Esophagus muscularis mucosa (tissue), 4 donors: ENCODE measurements around the gene KLHL4. TPM values are rescaled to one million over a fixed set of nuclear protein-coding genes. Genes with fewer than 3 reads are reported as not detected.

Experiments
- DNase-seq: peaks from one replicate; pipeline ENCODE4 v3.0.0-alpha.2; 2017; ENCODE audit errors: extremely low spot score
- H3K27ac ChIP-seq, 4 donors: fragments of 200-600 bp; sonication (generic); replicated peaks in 1 of 4; 1 replicate in 3 of 4; 2 replicates in 1 of 4; pipeline ENCODE4 v1.5.1; 2016 to 2019; ENCODE audit warnings: mild to moderate bottlenecking in 1 of 4
- H3K27me3 ChIP-seq, 4 donors: fragments of 200-600 bp; sonication (generic); one replicate each; pipeline versions ENCODE4 v1.5.1 to v1.6.0; 2016 to 2019
- H3K36me3 ChIP-seq, 4 donors: fragments of 200-600 bp; sonication (generic); one replicate each; pipeline ENCODE4 v1.5.1; 2016 to 2019
- H3K4me1 ChIP-seq, 4 donors: fragments of 200-600 bp; sonication (generic); one replicate each; pipeline ENCODE4 v1.5.1; 2016 to 2019
- H3K4me3 ChIP-seq, 4 donors: fragments of 200-600 bp; sonication (generic); 1 replicate in 2 of 4; 2 replicates in 2 of 4; pipeline ENCODE4 v1.5.1; 2016 to 2019; ENCODE audit warnings: mild to moderate bottlenecking in 4 of 4, moderate library complexity in 1 of 4
- H3K9me3 ChIP-seq, 4 donors: fragments of 200-600 bp; sonication (generic); 1 replicate in 3 of 4; 2 replicates in 1 of 4; pipeline ENCODE4 v1.5.1; 2016 to 2019
- EP300 ChIP-seq: sonication (generic); formaldehyde crosslinking; IDR thresholded peaks from one replicate; pipeline ENCODE4 v1.6.1; 2017; ENCODE audit warnings: antibody characterized with exemption
- POLR2A ChIP-seq: fragments of 450-650 bp; IDR thresholded peaks from one replicate; pipeline ENCODE4 v1.6.1; 2017; ENCODE audit warnings: antibody characterized with exemption, moderate library complexity, mild to moderate bottlenecking, low read depth
- POLR2AphosphoS5 ChIP-seq, 2 donors: sonication (generic); formaldehyde crosslinking; IDR thresholded peaks; one replicate each; pipeline ENCODE4 v1.6.1; 2017; ENCODE audit warnings: antibody characterized with exemption in 2 of 2
- WGBS: methylation state at CpG from one replicate; pipeline ENCODE4 v1.1.5; 2018; 5-methylcytosine and 5-hydroxymethylcytosine counted together
- intact Hi-C: fragments of 100-400 bp; cut with DNase I; formaldehyde crosslinking; loops from one replicate; pipeline ENCODE4 v1.15.1; 2023
- total RNA-seq, 4 donors: library from RNA; depleted of rRNA; stranded (reverse); fragments of >200 nt; gene quantifications; one replicate each; pipeline versions ENCODE4 v1.1.0 to v1.2.1, GENCODE V29; 2016
- TF ChIP-seq, protein P1 (sequence below), 3 experiments: fragments of 200-600 bp in 2 of 3; fragments of 450-650 bp in 1 of 3; sonication (generic) in 2 of 3; IDR thresholded peaks; one replicate each; pipeline ENCODE4 v1.5.1; 2017 to 2019; ENCODE audit warnings: antibody characterized with exemption in 3 of 3, mild to moderate bottlenecking in 2 of 3, moderate library complexity in 1 of 3

KLHL4 gene
- total RNA-seq, 4 donors from 2014 or later = 1.0 to 3.0 (median 2.1) TPM

- no peaks in the 10 kb centered on the region for H3K4me1 ChIP-seq
- H3K36me3 ChIP-seq = no peaks in the 10 kb centered on the region
- H3K27ac ChIP-seq = no peak overlapping the region
- H3K4me3 ChIP-seq = no peak overlapping the region
- no peak for DNase-seq
- 72% methylated on average over 6 of the region's 6 CpGs for WGBS
- TF ChIP-seq, protein P1, sequence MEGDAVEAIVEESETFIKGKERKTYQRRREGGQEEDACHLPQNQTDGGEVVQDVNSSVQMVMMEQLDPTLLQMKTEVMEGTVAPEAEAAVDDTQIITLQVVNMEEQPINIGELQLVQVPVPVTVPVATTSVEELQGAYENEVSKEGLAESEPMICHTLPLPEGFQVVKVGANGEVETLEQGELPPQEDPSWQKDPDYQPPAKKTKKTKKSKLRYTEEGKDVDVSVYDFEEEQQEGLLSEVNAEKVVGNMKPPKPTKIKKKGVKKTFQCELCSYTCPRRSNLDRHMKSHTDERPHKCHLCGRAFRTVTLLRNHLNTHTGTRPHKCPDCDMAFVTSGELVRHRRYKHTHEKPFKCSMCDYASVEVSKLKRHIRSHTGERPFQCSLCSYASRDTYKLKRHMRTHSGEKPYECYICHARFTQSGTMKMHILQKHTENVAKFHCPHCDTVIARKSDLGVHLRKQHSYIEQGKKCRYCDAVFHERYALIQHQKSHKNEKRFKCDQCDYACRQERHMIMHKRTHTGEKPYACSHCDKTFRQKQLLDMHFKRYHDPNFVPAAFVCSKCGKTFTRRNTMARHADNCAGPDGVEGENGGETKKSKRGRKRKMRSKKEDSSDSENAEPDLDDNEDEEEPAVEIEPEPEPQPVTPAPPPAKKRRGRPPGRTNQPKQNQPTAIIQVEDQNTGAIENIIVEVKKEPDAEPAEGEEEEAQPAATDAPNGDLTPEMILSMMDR (IDR thresholded peaks at IDR 0.05) = no peak
- no peak for TF ChIP-seq POLR2AphosphoS5 (IDR thresholded peaks at IDR 0.05)
- no peak for TF ChIP-seq EP300
- no peak for TF ChIP-seq POLR2A
- H3K27me3 ChIP-seq = no peaks in the 10 kb centered on the region
- intact Hi-C loops = no loop called here
- H3K9me3 ChIP-seq = no peaks in the 10 kb centered on the region
Observed at GRCh38 chrX:87582453-87582852, 64.9 kb downstream of the KLHL4 start.

DNA sequence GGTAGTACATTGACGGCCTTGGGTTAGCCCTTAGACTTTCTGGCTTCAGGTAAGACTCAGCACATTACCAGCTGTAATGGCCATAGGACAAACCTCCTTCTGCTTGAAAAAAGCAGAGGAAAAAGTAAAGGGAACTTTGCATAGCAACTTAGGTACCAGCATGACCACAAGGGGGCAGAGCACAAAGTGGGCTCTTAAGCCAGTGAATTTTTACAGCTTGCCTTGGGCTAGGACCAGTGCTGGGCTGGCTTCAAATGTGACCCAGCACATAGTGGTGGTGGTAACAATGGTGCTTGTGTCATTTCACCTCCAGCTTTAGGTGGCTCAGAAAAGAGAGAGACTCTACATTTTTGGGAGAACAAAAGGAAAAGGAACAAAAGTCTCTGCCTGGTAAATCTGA, 66.1 kb downstream of the KLHL4 start:
- H3K36me3 ChIP-seq = no peaks in the 10 kb centered on the region
- no peaks in the 10 kb centered on the region for H3K27me3 ChIP-seq
- TF ChIP-seq, protein P1 (IDR thresholded peaks at IDR 0.05) = no peak
- TF ChIP-seq EP300 (no peak), POLR2A (no peak), POLR2AphosphoS5 (IDR thresholded peaks at IDR 0.05) (no peak)
- H3K4me1 ChIP-seq = no peaks in the 10 kb centered on the region
- no peak overlapping the region for H3K4me3 ChIP-seq
- intact Hi-C loops = no loop called here
- WGBS = 64% methylated on average over 1 of the region's 1 CpG
- H3K27ac ChIP-seq = no peak overlapping the region
- DNase-seq = no peak
- no peaks in the 10 kb centered on the region for H3K9me3 ChIP-seq

DNA sequence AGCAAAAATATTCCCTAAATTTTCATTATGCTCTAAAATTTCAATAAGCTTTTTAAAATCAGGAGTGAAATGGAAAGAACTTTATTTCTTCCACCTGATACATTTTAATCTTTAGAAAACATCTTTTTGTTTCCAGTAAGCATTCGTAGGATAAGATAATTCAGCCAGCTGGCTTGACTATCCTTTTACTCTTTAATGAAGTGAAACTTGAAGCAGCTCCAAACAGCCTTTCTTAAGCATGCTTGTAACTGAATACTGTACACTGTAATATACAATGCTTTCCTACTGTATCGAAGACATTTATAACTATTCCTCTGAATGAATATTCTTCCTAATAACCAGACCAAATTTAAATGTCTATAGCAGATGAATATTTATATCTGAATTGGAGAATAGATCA, 98.8 kb downstream of the KLHL4 start:
- WGBS = 38% methylated on average over 2 of the region's 2 CpGs
- H3K27me3 ChIP-seq = no peaks in the 10 kb centered on the region
- no peak overlapping the region for H3K4me3 ChIP-seq
- no peak overlapping the region for H3K27ac ChIP-seq
- H3K4me1 ChIP-seq = no peaks in the 10 kb centered on the region
- TF ChIP-seq POLR2A = no peak
- TF ChIP-seq, protein P1 (IDR thresholded peaks at IDR 0.05) = no peak
- TF ChIP-seq POLR2AphosphoS5 (IDR thresholded peaks at IDR 0.05) = no peak
- no peak for TF ChIP-seq EP300
- DNase-seq = no peak
- H3K36me3 ChIP-seq = no peaks in the 10 kb centered on the region
- H3K9me3 ChIP-seq = no peaks in the 10 kb centered on the region
- intact Hi-C loops = no loop called here

DNA sequence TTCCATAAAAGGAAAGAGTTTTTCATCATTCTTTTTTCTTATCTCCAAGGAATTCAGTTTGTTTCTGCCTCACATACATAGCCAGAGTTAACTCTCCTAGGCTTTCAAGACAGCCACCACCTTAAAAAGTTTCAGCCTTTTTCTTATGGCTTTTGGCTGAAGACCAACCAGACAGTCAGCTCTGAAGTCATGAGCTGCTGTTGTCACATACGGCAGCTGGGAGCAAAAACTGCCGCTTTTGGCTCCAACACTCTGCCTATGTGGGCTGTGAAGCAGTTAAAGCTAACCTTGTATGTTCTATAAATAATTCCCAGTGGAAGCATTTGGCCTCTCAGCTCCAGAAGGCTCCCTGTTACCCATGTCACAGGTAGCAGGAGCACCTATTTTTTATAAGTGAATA, 104.1 kb downstream of the KLHL4 start:
- DNase-seq = no peak
- 40% methylated on average over 2 of the region's 2 CpGs for WGBS

More for the DNA sequence above, 104.1 kb downstream of the KLHL4 start:
- H3K27ac ChIP-seq = no peak overlapping the region
- no peaks in the 10 kb centered on the region for H3K9me3 ChIP-seq
- no peaks in the 10 kb centered on the region for H3K36me3 ChIP-seq
- no peaks in the 10 kb centered on the region for H3K27me3 ChIP-seq
- H3K4me1 ChIP-seq = peaks cover 0 to 7% (median 0%) of the 10 kb centered on the region in 4 donors
- intact Hi-C loops = no loop called here
- TF ChIP-seq POLR2AphosphoS5 (IDR thresholded peaks at IDR 0.05) = no peak
- TF ChIP-seq, protein P1 (IDR thresholded peaks at IDR 0.05) = no peak
- no peak for TF ChIP-seq POLR2A
- TF ChIP-seq EP300 = no peak
- H3K4me3 ChIP-seq = peak overlapping the region in 1 of 4 donors; percentile 12
